Measurements from ENCODE around the gene JARID2.

Gene JARID2

DNA sequence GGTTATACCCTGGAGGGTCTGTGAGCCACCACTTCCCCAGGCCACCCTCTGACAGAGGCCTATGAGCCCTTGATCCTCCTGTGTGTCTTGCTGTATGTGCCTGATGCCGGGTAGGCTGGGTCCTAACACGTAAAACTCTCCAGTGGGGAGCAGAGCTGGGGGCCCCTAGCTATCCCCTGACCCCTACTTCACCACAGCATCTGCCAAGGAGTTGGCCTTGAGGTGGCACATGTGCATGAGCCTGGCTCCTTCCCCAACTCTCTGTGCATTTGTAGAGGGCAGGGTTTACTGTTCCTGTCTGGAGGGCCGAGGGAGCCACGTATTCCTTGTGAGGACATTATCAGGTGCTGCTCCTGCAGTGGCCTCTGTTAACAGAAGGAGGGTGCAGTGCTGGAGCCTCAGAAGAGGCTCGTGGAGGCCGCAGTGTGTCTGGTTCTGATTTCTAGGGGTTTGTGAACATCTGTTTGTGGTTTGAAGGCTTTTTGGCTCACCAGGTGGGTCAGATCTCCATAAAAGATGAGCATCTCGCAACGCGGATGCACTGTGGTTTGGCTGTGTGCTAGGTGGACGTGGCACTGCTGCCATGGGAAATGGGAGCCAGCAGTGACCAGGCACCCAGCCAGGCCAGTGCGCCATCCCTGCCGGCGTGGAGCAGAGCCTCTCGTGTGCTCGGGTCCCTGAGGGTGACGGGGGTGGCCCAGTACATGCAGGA, 264.8 kb downstream of the JARID2 start:
- peaks cover 44% of the 10 kb centered on the region for H3K36me3 Mint-ChIP-seq (ENCODE audit: insufficient read depth)
- H3K27ac Mint-ChIP-seq (ENCODE audit: low read depth) = peak overlapping the region; percentile 81
- no peaks in the 10 kb centered on the region for H3K9me3 Mint-ChIP-seq
- peaks cover 13% of the 10 kb centered on the region for H3K4me1 Mint-ChIP-seq
- ATAC-seq (replicated peaks; ENCODE audit: extremely low read depth, poor library complexity, severe bottlenecking) = no peak
- no peak overlapping the region for H3K4me3 Mint-ChIP-seq
- DNase-seq (ENCODE audit: low spot score in 2 of 2) = no peak
- no peaks in the 10 kb centered on the region for H3K27me3 Mint-ChIP-seq

DNA sequence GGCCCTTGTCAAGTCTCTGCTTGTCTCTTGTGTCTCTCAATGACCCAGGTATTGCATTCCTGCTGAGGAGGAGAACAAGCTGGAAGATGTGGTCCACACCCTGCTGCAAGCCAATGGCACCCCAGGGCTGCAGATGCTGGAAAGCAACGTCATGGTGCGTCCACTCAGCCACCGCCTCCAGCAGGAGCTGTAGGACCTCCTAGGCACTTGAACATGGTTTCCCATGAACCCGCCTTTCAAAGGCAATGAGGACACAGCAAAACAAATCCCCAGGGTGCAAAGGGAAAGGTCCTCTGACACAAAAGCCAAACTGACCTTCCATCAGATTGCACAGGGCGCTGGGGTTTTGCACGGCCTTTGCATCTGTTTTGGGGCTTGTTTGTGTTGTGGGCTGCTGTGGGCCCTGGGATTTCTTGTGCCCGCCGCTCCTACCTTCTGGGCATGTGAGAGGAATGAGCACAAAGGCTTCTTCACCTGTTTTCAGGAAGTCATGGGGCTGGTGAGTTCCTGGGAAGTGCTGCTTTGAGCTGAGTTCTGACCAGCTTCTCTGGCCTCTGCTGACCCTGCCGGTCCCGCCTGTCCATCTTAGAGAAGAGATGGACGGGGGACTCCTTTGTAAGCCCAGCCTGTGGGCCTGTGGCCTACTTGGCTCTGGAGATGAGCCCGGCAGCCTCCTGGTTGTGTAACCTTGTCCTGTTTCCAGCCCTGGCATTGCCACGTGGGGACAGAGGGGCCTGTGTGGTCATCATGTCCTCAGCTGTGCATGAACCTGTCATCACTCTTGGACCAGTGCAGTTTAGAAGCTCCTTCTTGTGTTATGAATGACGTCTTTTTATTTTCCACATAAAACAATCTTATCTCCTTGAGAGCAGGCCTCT, 265.6 kb downstream of the JARID2 start:
- Mint-ChIP-seq H3K9me3 (no peaks in the 10 kb centered on the region), H3K27me3 (no peaks in the 10 kb centered on the region), H3K4me3 (no peak overlapping the region), H3K36me3 (ENCODE audit: insufficient read depth) (peaks cover 49% of the 10 kb centered on the region), H3K27ac (ENCODE audit: low read depth) (peak overlapping the region; percentile 81), H3K4me1 (peaks cover 13% of the 10 kb centered on the region)
- no peak for DNase-seq (ENCODE audit: low spot score in 2 of 2)
- no peak for ATAC-seq (replicated peaks; ENCODE audit: extremely low read depth, poor library complexity, severe bottlenecking)

DNA sequence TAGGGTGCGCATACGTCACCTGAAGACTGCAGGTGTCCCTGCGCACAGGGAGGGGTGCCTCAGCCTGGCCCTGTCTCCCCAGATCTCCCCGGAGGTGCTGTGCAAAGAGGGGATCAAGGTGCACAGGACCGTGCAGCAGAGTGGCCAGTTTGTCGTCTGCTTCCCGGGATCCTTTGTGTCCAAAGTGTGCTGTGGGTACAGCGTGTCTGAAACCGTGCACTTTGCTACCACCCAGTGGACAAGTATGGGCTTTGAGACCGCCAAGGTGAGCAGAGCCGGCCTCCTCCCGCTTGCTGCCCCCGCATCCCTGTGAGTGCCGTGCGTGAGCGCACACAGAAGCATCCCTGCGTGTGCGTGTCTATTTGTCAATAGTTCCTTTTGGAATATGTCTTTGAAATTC, 266.3 kb downstream of the JARID2 start:
- Mint-ChIP-seq H3K4me3 (no peak overlapping the region), H3K27me3 (no peaks in the 10 kb centered on the region), H3K36me3 (ENCODE audit: insufficient read depth) (peaks cover 52% of the 10 kb centered on the region), H3K4me1 (peaks cover 13% of the 10 kb centered on the region), H3K9me3 (no peaks in the 10 kb centered on the region), H3K27ac (ENCODE audit: low read depth) (no peak overlapping the region)
- ATAC-seq (replicated peaks; ENCODE audit: extremely low read depth, poor library complexity, severe bottlenecking) = no peak
- DNase-seq (ENCODE audit: low spot score in 2 of 2) = no peak

DNA sequence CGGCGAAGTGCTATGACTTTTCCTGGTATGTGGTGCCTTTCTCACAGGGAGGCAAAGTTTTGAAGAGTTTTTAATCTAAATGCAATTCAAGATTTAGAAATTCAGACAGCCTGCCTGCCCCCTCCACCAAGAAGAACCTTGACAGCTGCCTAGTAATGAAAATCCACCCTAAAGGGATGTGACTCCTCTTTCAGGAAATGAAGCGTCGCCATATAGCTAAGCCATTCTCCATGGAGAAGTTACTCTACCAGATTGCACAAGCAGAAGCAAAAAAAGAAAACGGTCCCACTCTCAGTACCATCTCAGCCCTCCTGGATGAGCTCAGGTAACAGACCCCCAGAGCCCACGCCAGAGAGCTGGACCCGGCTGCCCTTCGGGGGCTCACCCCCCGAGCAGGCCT, 266.9 kb downstream of the JARID2 start:
- Mint-ChIP-seq H3K27me3 (no peaks in the 10 kb centered on the region), H3K36me3 (ENCODE audit: insufficient read depth) (peaks cover 47% of the 10 kb centered on the region), H3K4me3 (no peak overlapping the region), H3K9me3 (no peaks in the 10 kb centered on the region), H3K4me1 (peaks cover 13% of the 10 kb centered on the region), H3K27ac (ENCODE audit: low read depth) (no peak overlapping the region)
- ATAC-seq (replicated peaks; ENCODE audit: extremely low read depth, poor library complexity, severe bottlenecking) = no peak
- DNase-seq (ENCODE audit: low spot score in 2 of 2) = no peak

DNA sequence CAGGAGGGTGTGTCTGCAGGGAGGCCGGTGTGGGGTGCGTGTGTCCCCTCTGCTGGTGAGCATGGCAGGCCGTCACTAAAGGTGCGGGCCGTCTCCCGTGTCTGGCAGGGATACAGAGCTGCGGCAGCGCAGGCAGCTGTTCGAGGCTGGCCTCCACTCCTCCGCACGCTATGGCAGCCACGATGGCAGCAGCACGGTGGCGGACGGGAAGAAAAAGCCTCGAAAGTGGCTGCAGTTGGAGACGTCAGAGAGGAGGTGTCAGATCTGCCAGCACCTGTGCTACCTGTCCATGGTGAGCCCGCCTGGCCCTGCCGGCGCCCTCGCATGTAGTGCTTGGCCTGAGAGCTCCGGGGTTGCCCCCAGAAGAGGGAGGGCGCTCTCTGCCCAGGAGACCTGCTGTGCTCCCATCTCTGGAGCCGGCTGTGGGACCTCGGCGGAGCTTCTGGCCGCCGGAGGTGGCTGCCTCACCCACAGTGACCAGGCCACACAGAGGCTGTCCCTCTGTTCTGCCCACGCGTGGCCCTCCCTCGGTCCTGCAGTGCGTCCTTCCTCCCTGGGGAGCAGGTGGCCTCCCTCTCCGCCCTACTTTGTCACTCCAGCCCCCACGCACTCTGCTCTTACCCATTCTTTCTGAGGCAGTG, 267.4 kb downstream of the JARID2 start:
- Mint-ChIP-seq H3K27ac (ENCODE audit: low read depth) (peak overlapping the region; percentile 89), H3K9me3 (no peaks in the 10 kb centered on the region), H3K36me3 (ENCODE audit: insufficient read depth) (peaks cover 49% of the 10 kb centered on the region), H3K4me3 (no peak overlapping the region), H3K4me1 (peaks cover 13% of the 10 kb centered on the region), H3K27me3 (no peaks in the 10 kb centered on the region)
- DNase-seq (ENCODE audit: low spot score in 2 of 2) (no peak), ATAC-seq (replicated peaks; ENCODE audit: extremely low read depth, poor library complexity, severe bottlenecking) (no peak)

DNA sequence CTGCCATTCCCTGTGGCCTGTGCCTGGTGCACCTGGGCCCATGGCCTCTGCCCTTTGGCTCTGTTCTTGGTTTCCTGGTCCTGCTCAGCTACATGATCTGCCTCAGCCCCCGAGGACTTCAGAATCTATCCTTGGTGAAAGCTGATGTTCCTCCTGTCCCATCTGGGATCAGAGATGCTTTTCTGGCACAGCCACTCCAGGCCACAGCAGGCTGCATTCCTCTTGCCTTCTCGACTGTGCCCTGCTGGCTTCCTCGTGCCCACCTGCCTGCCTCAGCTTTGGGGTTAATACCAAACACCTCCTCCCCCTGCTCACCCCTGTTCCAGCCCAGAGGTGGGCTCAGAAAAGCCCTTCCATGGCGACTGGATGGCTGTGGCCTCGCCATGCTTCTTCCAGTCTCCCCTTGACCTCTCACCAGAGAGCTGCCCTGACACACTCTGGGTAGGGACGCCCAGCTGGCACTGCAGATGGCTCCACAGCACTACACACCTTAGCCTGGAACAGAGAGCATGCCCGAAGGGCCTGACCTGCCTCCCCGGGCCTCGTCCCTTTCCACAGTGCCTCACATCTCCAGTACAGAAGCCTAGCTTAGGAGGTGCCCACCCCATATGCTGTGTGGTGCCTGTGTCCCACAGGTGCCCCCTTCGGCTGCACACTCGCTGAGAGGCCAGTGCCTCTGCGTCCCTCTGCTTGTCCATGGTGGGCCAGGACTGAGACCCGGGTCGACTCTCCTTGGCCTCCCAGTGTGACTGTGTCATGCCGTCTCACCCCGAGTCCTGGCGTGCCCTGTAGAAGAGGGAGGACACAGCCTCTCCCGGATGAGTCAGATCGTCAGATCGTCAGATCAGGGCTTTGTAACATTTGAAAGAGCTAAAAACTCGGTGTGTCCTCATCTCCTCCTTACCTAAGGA, 268.2 kb downstream of the JARID2 start:
- H3K4me1 Mint-ChIP-seq = peaks cover 13% of the 10 kb centered on the region
- H3K36me3 Mint-ChIP-seq (ENCODE audit: insufficient read depth) = peaks cover 42% of the 10 kb centered on the region
- ATAC-seq (replicated peaks; ENCODE audit: extremely low read depth, poor library complexity, severe bottlenecking) = no peak
- no peak overlapping the region for H3K4me3 Mint-ChIP-seq
- no peaks in the 10 kb centered on the region for H3K27me3 Mint-ChIP-seq
- H3K27ac Mint-ChIP-seq (ENCODE audit: low read depth) = peak overlapping the region; percentile 89
- no peaks in the 10 kb centered on the region for H3K9me3 Mint-ChIP-seq
- DNase-seq (ENCODE audit: low spot score in 2 of 2) = no peak

DNA sequence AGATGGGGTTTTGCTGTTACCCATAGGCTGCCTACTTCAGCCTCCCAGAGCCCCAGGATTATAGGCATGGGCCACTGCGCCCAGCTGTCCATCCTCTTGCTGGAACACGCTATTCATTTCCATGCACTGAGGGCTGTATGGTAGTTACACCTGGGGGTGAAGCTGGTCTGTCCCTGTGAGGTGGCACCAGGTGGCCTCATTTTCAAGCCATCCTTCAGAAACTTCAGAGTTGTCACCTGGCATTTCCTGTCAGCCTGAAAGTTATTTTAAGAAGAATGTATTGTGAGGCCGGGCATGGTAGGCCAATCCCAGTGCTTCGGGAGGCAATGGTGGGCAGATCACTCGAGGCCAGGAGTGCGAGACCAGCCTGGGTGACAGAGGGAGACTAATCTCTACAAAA, 269.4 kb downstream of the JARID2 start:
- DNase-seq (ENCODE audit: low spot score in 2 of 2) (no peak), ATAC-seq (replicated peaks; ENCODE audit: extremely low read depth, poor library complexity, severe bottlenecking) (no peak)
- H3K4me1 Mint-ChIP-seq = peaks cover 13% of the 10 kb centered on the region
- H3K4me3 Mint-ChIP-seq = peak overlapping the region; percentile 29
- H3K27me3 Mint-ChIP-seq = no peaks in the 10 kb centered on the region
- no peaks in the 10 kb centered on the region for H3K9me3 Mint-ChIP-seq
- H3K27ac Mint-ChIP-seq (ENCODE audit: low read depth) = peak overlapping the region; percentile 89
- H3K36me3 Mint-ChIP-seq (ENCODE audit: insufficient read depth) = peaks cover 49% of the 10 kb centered on the region

DNA sequence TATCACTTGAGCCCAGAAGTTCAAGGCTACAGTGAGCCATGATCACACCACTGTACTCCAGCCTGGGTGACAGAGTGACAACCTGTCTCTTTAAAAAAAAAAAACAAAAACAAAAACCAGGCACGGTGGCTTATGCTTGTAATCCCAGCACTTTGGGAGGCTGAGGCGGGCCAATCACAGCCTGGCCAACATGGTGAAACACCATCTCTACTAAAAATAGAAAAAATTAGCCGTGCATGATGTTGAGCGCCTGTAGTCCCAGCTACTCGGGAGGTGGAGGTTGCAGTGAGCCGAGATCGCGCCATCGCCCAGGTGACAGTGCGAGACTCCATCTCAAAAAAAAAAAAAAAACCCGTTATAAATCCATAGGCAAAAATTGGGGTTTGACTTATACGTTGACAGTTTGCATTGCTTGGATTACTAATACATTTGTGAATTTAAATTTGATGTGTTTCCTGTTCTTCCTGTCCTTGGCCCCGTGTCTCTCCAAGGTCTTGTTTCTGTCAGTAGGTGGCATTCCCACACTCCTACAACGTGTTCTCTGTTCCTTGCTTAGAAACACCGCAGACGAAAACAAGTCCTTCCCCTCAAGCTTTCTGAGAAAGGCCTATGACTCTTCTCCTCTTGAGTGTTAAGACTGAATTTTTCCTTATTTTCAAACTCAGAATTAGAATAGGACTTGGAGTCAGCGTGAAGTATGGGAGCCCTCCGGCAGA, 269.9 kb downstream of the JARID2 start:
- DNase-seq (ENCODE audit: low spot score in 2 of 2) = no peak
- Mint-ChIP-seq H3K4me1 (peaks cover 13% of the 10 kb centered on the region), H3K27me3 (no peaks in the 10 kb centered on the region), H3K27ac (ENCODE audit: low read depth) (peak overlapping the region; percentile 89), H3K36me3 (ENCODE audit: insufficient read depth) (peaks cover 53% of the 10 kb centered on the region), H3K9me3 (no peaks in the 10 kb centered on the region), H3K4me3 (no peak overlapping the region)
- ATAC-seq (replicated peaks; ENCODE audit: extremely low read depth, poor library complexity, severe bottlenecking) = no peak

DNA sequence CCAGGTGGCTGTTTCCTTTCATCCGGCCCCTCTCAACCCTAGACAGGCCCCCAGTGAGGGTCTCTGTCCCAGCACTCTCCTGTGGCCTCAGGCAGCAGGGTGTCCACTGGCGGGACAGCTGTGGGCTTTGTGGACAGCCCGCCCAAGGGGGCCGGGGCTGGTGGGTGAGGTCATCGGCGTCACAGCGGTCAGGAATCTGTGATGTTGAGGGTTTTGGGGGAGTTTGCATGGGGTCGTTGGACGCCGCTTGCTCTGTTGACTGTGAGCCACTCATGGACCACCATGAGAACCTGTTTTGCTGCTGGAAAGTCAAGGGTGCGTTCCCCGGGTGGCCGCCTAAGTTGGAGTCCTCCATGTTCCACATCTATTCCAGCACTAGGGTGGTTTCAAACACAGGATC, 270.5 kb downstream of the JARID2 start:
- no peaks in the 10 kb centered on the region for H3K27me3 Mint-ChIP-seq
- no peak for ATAC-seq (replicated peaks; ENCODE audit: extremely low read depth, poor library complexity, severe bottlenecking)

DNA sequence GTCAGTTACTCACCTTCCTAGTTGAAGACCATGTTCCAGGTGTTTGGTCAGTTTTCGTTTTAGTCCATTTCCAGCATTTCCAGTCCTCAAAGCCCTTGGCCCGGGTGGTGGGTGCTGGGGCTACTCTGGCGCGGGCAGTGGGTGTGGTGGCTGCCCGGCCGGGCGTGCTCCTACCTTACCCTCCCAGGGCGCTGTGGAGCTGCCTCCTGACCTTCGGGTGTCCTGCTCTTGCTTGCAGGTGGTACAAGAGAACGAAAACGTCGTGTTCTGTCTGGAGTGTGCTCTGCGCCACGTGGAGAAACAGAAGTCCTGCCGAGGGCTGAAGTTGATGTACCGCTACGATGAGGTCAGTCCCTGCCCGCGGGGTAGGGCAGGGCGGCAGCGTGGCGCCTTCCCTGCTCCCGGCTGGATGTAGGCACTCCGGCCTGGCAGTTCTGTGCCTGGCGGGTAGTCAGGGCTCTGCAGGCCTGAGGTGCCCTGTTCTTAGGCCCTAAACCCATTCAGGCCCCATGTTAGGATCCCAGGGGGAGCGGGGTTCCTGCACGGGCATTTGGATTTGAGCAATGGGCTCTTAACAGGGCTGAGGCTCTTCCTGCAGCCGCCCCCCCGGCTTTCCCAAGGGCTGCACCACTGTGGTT, 271.2 kb downstream of the JARID2 start:
- Mint-ChIP-seq H3K36me3 (ENCODE audit: insufficient read depth) (peaks cover 58% of the 10 kb centered on the region), H3K27me3 (no peaks in the 10 kb centered on the region), H3K4me3 (no peak overlapping the region), H3K27ac (ENCODE audit: low read depth) (no peak overlapping the region), H3K4me1 (peaks cover 15% of the 10 kb centered on the region), H3K9me3 (no peaks in the 10 kb centered on the region)
- ATAC-seq (replicated peaks; ENCODE audit: extremely low read depth, poor library complexity, severe bottlenecking) = no peak
- no peak for DNase-seq (ENCODE audit: low spot score in 2 of 2)

More for the DNA sequence above, 270.5 kb downstream of the JARID2 start:
- peaks cover 13% of the 10 kb centered on the region for H3K4me1 Mint-ChIP-seq
- H3K36me3 Mint-ChIP-seq (ENCODE audit: insufficient read depth) = peaks cover 56% of the 10 kb centered on the region
- H3K9me3 Mint-ChIP-seq = no peaks in the 10 kb centered on the region
- DNase-seq (ENCODE audit: low spot score in 2 of 2) = no peak
- H3K27ac Mint-ChIP-seq (ENCODE audit: low read depth) = no peak overlapping the region
- H3K4me3 Mint-ChIP-seq = no peak overlapping the region

DNA sequence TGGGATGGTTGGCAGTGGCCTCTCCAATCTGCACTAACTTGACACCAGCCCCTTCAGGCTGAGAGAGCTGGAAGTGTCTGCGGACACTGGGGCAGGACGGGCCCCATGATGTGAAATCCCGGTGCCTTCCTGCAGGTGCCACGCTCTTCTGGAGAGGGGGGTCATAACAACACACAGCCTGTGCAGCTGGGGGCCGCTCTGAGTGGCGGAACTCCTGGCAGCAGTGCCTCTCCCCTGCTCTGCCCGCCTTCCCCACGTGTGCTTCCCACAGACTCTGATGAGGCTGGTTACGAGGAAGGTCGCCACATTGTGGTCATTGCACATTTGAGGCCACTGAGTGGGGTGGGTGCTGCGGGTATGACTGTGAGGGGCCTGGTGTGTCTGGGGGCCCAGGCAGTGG, 271.7 kb downstream of the JARID2 start:
- no peak overlapping the region for H3K27ac Mint-ChIP-seq (ENCODE audit: low read depth)
- no peaks in the 10 kb centered on the region for H3K27me3 Mint-ChIP-seq

More for the DNA sequence above, 271.7 kb downstream of the JARID2 start:
- Mint-ChIP-seq H3K9me3 (no peaks in the 10 kb centered on the region), H3K4me3 (no peak overlapping the region), H3K4me1 (peaks cover 21% of the 10 kb centered on the region), H3K36me3 (ENCODE audit: insufficient read depth) (peaks cover 59% of the 10 kb centered on the region)
- ATAC-seq (replicated peaks; ENCODE audit: extremely low read depth, poor library complexity, severe bottlenecking) (no peak), DNase-seq (ENCODE audit: low spot score in 2 of 2) (no peak)
